ENCODE measurements around the gene CASQ2. TPM values are rescaled to one million over a fixed set of nuclear protein-coding genes. Genes with fewer than 3 reads are reported as not detected.
"Not testable (repeated sequence)": the region's sequence is repeated elsewhere in the genome, so short reads cannot be mapped to it uniquely, and the experiment has no call there.

The CASQ2 gene
- total RNA-seq, 1 donor from 2014 or later: not detected

GRCh38 chr1:115781851-115782250, 13.3 kb upstream of the CASQ2 start:
- no peaks in the 10 kb centered on the region for H3K36me3 Mint-ChIP-seq
- peaks cover 8% of the 10 kb centered on the region for H3K4me1 ChIP-seq
- no peaks in the 10 kb centered on the region for H3K9me3 ChIP-seq (ENCODE audit: low read depth)
- H3K4me3 Mint-ChIP-seq: no peak overlapping the region
- H3K27ac Mint-ChIP-seq: no peak overlapping the region
- no peak overlapping the region for H2AFZ ChIP-seq (replicated peaks)
- no peaks in the 10 kb centered on the region for H4K20me1 ChIP-seq (ENCODE audit: low read depth)
- TF ChIP-seq CTCF (IDR thresholded peaks at IDR 0.05): no peak
- no peak for TF ChIP-seq EZH2 (IDR thresholded peaks at IDR 0.05)
- no peak for TF ChIP-seq EZH2phosphoT487 (IDR thresholded peaks at IDR 0.05)
- H3K27ac ChIP-seq: no peak overlapping the region
- H3K4me2 ChIP-seq: no peak overlapping the region
- no peaks in the 10 kb centered on the region for H3K79me2 ChIP-seq (ENCODE audit: low read depth)
- peaks cover 7% of the 10 kb centered on the region for H3K9me3 Mint-ChIP-seq
- H3K4me3 ChIP-seq: no peak overlapping the region
- H3K9ac ChIP-seq: no peak overlapping the region
- no peaks in the 10 kb centered on the region for H3F3A ChIP-seq (ENCODE audit: low read depth)
- no peaks in the 10 kb centered on the region for H3K36me3 ChIP-seq
- no peak for DNase-seq (ENCODE audit: low spot score)
- H3K27me3 Mint-ChIP-seq (ENCODE audit: insufficient read depth, low read depth): peaks cover 4% of the 10 kb centered on the region
- H3K27me3 ChIP-seq: no peaks in the 10 kb centered on the region
- H3K4me1 Mint-ChIP-seq: peaks cover 3% of the 10 kb centered on the region

GRCh38 chr1:115781343-115781742, 12.8 kb upstream of the CASQ2 start:
- TF ChIP-seq EZH2 (IDR thresholded peaks at IDR 0.05) (no peak), CTCF (IDR thresholded peaks at IDR 0.05) (no peak), EZH2phosphoT487 (IDR thresholded peaks at IDR 0.05) (no peak)
- no peaks in the 10 kb centered on the region for H4K20me1 ChIP-seq (ENCODE audit: low read depth)
- peaks cover 3% of the 10 kb centered on the region for H3K4me1 Mint-ChIP-seq
- H3K9ac ChIP-seq: no peak overlapping the region
- no peak overlapping the region for H3K27ac ChIP-seq
- no peak overlapping the region for H3K4me2 ChIP-seq
- no peaks in the 10 kb centered on the region for H3K36me3 ChIP-seq
- no peak for DNase-seq (ENCODE audit: low spot score)
- no peaks in the 10 kb centered on the region for H3F3A ChIP-seq (ENCODE audit: low read depth)
- no peaks in the 10 kb centered on the region for H3K36me3 Mint-ChIP-seq
- peaks cover 2% of the 10 kb centered on the region for H3K27me3 Mint-ChIP-seq (ENCODE audit: insufficient read depth, low read depth)
- no peaks in the 10 kb centered on the region for H3K27me3 ChIP-seq
- H3K4me3 Mint-ChIP-seq: no peak overlapping the region
- H2AFZ ChIP-seq (replicated peaks): no peak overlapping the region
- peaks cover 8% of the 10 kb centered on the region for H3K4me1 ChIP-seq
- no peak overlapping the region for H3K27ac Mint-ChIP-seq
- H3K9me3 Mint-ChIP-seq: peaks cover 7% of the 10 kb centered on the region
- no peaks in the 10 kb centered on the region for H3K9me3 ChIP-seq (ENCODE audit: low read depth)
- H3K79me2 ChIP-seq (ENCODE audit: low read depth): no peaks in the 10 kb centered on the region
- no peak overlapping the region for H3K4me3 ChIP-seq

- not testable (repeated sequence) for H3F3A ChIP-seq (ENCODE audit: low read depth); H3K27ac ChIP-seq; H4K20me1 ChIP-seq (ENCODE audit: low read depth); H3K36me3 ChIP-seq; H3K9me3 ChIP-seq (ENCODE audit: low read depth); H3K27me3 ChIP-seq; H3K4me3 Mint-ChIP-seq; H3K79me2 ChIP-seq (ENCODE audit: low read depth); H3K4me3 ChIP-seq; H2AFZ ChIP-seq (replicated peaks); H3K4me1 ChIP-seq; H3K27ac Mint-ChIP-seq; H3K36me3 Mint-ChIP-seq; H3K4me1 Mint-ChIP-seq; DNase-seq (ENCODE audit: low spot score); H3K9ac ChIP-seq; H3K9me3 Mint-ChIP-seq; H3K4me2 ChIP-seq; H3K27me3 Mint-ChIP-seq (ENCODE audit: insufficient read depth, low read depth)
These were observed 12.1 kb upstream of the CASQ2 start for GRCh38 chr1:115780655-115781054.

GRCh38 chr1:115779075-115779474, 10.6 kb upstream of the CASQ2 start:
- H3K27ac ChIP-seq: not testable (repeated sequence)

More at GRCh38 chr1:115779075-115779474, 10.6 kb upstream of the CASQ2 start:
- not testable (repeated sequence) for H2AFZ ChIP-seq (replicated peaks); H3K4me1 Mint-ChIP-seq; H3K27ac Mint-ChIP-seq; H3K9ac ChIP-seq; H3K27me3 Mint-ChIP-seq (ENCODE audit: insufficient read depth, low read depth); H3K4me3 Mint-ChIP-seq; H3K4me3 ChIP-seq; DNase-seq (ENCODE audit: low spot score); H3K36me3 ChIP-seq; H3K4me1 ChIP-seq; H3K36me3 Mint-ChIP-seq; H3K27me3 ChIP-seq; H3K4me2 ChIP-seq; H3K9me3 ChIP-seq (ENCODE audit: low read depth); H3K79me2 ChIP-seq (ENCODE audit: low read depth); H3K9me3 Mint-ChIP-seq; H3F3A ChIP-seq (ENCODE audit: low read depth); H4K20me1 ChIP-seq (ENCODE audit: low read depth)
